GM21717 (cell line): ENCODE data around the gene CUX1.
"Not testable (repeated sequence)": the region's sequence is repeated elsewhere in the genome, so short reads cannot be mapped to it uniquely, and the experiment has no call there.

Experiments used
- ATAC-seq: cut with Tn5 transposase; IDR thresholded peaks from one replicate; pipeline ENCODE4 v1.9.1; 2021; ENCODE audit warnings: mild to moderate bottlenecking, moderate library complexity; ENCODE audit not compliant: unreplicated experiment

CUX1 gene

DNA sequence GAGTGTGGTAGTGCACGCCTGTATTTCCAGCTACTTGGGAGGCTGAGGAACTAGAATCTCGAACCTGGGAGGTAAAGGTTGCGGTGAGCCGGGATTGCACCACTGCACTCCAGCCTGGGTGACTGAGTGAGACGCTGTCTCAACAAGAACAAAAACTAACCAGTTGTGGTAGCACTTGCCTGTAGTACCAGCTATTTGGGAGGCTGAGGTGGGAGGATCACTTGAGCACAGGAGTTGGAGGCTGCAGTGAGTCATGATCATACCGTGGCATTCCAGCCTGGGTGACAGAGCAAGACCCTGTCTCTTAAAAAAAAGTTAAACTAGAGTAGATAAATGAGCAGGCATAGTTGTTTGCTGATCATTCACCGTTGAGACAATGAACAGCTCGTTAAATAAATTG is 48.9 kb downstream of the CUX1 start:
- no peak for ATAC-seq

DNA sequence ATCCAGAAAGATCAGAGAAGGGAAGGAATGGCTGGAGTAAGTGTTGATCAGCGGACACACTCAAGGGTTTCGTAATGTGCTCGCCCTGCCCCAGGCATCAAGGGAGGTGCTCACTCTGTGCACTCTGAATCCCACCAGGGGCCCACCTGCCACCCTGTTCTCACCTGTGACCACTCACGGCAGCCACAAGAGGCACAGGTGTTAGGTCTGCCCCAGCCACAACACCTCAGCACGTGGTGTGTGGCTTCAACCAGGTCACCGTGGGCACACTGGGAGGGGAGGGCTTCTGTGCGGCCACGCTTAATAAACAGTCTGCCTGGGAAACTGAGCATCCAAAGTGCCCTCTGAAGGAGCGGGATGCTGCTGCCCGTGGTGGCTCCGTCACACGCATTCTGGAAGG is 49.8 kb downstream of the CUX1 start:
- ATAC-seq: no peak

DNA sequence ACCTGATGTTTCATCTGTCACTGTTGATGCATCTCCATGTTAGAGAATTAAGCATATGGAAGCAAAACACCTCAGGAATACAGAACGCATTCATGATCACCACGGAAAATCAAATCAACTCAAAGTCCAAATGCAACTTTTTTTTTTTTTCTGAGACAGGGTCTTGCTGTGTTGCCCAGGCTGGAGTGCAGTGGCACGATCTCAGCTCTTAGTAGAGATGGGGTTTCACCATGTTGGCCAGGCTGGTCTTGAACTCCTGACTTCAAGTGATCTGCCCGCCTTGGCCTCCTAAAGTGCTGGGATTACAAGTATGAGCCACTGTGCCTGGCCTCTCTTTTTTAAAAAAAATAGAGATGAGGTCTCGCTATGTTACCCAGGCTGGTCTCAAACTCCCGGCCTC is 50.3 kb downstream of the CUX1 start:
- ATAC-seq: not testable (repeated sequence)

DNA sequence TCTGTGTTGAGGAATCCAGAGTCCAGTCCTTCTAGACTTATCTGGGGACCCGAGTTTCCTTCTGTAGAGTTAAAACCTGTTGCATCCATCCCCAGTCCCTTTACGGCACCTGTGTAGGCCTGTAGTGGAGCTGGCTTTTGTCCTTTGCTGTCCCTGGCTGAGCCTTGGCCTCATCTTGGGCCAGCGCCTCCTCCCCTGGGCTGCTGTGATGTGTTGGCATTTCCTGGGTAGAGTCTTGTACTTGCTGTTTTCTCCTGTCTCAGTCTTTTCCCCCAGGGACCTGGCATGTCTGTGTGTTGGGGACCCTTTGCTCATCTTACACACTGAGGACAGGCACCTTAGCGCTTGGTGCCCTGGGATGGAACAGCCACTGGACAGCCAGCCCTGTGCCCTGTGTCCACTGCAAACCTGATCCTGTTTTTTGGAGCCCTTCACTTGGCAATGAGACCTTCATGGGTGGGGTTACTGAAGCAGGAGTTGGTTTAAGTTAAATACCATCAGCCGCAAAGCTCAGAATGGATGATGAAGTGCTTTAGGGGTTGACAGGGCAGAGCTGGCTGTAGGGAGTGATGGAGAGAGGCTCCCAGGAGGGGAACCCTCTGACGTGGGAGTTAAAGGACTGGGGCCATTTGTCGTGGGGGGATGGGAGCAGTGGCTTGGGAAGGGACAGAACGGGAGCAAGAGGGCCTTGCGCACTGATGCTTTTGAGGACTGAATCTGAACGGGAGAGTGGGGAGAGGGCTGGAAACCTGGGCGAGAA is 50.9 kb downstream of the CUX1 start:
- no peak for ATAC-seq

DNA sequence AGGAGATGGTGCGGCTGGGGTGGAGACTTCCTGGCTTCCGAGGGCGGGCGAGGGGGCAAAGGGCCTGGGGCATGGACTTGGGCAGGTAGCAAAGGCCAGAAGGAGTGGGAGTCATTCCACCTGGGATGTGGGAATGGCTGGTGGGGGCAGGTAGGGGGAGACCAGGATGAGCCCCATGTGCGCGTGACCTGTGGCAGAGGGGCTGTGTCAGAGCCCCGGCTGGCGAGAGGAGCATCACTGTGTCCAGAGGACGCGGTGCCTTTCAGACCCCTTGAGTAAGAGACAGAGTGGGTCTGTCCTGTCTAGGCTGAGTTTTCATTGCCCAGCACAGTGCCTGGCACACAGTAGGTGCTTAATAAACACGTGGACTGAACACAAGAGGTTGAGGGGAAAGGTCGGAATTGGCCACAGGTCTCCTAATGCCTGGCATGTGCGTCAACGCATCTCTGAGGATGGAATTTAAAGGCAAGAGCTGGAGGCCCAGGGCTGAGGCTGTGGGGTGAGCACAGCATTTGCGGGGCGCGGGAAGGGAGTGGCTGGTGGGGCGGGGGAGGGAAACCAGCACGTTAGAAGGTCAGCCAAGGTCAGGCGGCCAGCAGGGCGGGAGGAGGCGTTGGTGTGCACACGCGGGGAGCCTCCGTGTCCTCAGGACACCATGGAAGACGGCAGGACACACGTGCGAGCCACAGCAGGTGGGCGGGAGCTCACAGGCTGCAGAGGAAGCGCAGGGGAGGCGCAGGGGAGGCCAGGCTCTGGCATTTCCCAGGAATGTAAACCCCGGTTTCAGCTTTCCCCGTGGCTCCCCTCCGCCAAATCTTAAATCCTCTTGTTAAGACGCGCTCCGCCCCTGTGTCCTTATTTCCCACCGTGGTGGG is 51.8 kb downstream of the CUX1 start:
- ATAC-seq: no peak

DNA sequence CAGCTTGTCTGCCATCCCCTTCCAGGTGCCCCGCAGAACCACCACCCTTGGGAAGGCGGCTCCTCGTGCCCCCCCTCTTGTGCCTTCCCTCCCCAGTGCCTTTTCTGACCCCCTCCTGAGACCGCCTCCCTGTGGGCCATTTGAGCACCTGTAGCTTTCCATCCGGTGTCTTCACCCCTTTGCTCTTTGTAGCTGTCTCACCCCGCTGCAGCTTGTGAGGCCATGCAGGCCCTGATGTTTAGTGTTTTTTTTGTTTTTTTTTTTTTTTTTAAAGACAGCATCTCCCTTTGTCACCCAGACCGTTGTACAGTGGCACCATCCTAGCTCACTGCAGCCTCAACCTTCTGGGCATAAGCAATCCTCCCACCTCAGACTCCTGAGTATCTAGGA is 52.5 kb downstream of the CUX1 start:
- ATAC-seq: no peak

DNA sequence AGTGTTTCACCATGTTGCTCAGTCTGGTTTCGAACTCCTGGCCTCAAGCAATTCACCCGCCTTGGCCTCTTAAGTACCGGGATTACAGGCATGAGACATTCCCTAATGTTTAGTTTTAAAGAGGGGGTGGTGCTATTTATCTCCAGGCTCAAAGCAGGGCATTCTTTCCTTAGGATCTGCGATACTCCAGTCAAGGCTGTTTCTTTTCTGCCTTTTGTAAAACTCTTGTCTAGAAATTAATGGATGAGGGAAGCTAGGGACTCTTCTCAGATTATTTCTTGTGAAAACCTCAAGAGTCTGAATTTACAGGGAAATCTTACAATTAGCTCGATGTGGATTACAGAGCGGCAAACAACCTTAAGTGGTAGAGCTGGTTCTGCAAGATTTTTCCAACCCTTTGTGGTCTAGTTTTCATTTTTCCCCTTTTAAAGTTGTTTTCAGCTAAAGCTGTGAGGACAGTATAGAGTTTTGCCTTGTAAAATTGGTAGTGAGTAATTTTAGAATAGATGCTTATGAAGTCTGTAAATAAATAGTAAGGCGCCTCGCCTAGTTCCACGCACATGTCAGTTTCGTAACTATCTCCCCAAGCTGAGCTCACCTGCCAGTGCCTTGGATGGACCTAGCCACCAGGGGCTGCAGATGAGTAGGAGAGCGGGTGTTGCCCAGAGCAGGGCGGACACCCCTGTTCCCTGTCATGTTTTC is 53.1 kb downstream of the CUX1 start:
- ATAC-seq: no peak

DNA sequence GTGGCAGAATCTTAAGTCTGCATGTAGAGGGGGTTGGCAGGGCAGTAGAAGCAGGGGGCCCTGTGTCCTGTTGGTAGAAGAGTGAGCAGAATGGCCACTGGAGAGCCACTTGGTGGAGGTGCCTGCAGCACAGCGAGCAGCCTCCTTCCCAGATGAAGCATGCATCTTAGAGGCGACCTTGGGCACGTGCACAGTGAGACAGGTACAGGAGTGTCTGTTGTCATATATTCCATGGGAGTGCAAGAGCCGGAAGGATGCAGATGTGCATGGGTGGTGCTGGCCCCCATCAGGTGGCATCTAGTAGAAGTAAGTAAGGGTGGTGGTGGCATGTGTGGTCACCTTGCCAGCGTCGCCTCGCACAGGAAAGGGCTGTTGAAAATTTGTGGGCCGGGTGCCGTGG is 53.9 kb downstream of the CUX1 start:
- no peak for ATAC-seq

DNA sequence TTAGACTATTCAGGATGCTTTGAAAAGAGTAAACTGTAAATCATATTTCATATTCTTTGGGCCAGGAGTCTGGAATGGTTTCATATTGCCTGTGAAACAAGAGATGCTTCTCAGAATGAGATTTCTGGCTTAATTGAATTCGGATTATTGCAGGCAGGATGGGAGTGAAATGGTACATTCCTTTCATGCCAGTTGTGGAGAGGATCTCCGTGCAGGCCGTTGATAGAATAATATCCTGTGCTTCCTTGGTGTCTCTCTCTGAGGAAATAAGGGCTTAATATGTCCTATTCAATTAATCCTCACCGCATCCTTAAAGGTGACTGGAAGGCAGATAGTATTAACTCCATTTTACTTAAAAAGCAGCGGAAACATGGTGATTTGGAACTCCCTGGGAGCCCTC is 56.6 kb downstream of the CUX1 start:
- ATAC-seq: no peak

DNA sequence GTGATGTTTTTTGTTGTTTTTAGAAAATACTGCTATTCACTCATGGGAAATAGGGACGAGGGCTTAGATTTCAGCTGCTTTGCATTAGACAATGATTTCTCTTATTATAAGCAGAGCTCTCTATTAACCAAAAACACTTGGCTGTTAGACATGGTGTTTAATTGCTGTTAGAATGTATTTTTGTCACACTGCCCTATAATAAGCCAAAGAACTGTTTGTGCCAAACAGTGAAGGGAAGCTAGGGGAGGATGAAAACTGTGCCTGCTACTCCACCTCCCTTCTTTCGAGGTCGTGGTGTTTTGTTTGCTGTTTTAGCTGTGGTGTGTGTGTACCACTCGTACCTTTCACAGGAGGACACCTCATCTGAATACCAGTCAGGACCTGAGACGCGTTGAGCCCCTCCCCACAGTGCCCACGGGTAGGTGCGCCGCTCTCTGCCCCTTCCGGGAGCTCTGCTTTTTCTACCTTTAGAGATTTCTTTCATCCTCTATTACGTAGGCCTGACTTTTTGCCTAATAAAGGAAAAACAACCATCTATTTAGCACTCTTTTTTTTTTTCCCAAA is 57.9 kb downstream of the CUX1 start:
- ATAC-seq: no peak

DNA sequence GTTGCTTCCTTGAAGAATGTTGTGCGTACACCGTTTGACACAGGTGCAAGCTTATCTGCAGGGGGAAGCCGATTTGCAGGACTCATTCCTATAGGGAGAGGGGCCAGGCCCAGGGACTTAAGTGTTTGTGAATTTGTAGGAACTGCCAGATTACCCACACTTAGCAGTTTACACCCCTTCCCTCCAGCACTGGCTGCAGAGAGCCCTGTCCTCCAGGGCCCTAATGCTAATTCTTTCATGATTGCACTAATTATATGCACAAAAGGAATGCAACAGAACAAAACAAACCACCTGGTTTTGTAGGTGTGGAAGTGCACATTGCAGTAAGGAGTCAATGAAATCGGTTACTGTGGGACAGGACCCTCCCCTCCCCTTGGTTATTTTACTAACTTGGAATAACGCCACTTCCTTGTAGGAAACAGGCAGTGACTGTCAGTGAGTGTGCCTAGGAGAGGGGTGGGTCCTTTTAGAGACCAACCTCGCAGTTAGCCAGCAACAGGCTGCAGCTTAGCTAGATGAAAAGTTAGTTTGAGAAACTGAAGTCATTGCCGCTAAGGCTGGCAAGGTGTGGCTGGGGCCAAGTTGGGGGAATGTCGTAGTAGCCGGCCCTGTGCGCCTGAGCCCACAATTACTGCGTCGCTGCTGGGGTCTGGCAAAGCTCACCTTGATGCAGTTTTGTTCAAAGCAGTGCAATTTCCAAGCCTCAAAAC is 60.6 kb downstream of the CUX1 start:
- ATAC-seq: no peak

DNA sequence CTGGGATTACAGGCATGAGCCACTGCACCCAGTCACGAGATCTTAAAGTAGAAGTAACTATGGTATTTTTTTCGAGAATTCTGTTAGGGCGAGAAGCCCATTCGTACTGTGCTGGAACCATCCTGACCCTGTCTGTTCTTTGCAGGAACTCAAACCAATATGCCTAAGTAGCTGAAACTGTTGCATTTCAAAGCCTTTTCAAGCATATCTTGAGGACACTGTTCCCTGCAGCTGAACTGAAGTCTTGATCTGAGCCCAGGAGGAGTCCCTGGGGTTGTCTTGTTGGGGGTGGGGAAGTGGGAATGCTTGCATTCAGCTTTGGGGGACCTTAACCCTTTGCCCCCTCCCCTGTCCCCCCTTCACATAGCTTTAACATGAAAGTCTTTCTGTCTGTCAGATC is 61.5 kb downstream of the CUX1 start:
- ATAC-seq: no peak

DNA sequence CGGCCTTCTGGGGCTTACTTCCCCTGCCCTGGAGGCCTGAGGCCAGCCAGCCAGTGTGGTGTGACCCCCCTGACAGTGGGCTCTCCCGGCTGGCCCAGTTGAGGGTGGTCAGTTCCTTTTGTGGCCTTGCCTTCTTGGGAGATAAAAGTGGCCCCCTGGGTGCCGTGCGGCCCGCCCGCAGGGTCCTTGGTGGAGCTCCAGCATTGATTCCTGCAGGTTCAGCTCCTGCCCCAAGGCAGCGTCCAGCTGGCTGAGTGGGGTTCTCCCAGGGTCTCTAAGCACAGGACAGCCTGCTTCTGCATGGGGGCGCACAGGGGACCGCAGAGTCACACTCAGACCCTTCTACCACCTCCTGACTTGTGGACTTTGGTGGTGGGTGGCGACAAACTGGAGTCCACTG is 62.1 kb downstream of the CUX1 start:
- no peak for ATAC-seq

DNA sequence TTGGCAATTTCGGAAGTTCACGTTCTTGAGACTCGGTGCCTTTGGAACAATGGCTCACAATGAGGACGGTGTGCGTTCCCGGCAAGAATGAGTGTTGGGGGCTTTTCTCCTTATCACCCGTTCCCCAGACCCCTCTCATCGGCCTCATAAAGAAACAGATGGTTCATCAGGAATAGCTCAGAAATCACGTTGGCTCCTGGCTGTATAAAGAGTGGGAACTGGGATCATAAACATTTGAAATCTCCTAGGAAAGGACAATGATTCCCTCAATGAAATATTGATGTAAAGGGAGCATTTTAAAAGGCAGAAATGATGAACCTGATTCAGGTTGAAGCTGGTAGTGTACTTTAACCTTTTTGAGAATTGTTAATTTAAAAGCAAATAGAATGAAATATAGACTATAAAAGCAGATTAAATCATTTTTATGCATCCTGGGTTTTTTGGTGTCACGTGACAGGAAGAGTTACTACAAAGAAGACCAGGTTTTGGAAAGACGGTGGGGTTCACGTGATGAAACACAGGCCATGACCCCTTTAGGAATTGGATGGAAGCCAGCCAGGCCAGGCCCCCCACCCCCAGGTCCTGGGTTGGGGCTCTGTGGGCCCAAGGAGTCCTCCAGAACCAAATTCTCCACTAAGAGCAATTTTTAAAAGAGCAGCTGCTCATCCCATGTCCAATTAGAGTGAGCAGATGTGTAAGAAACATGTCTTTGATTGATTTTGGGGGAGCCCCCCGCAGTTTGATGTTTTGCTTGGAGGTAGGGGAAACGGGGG is 63.0 kb downstream of the CUX1 start:
- no peak for ATAC-seq

DNA sequence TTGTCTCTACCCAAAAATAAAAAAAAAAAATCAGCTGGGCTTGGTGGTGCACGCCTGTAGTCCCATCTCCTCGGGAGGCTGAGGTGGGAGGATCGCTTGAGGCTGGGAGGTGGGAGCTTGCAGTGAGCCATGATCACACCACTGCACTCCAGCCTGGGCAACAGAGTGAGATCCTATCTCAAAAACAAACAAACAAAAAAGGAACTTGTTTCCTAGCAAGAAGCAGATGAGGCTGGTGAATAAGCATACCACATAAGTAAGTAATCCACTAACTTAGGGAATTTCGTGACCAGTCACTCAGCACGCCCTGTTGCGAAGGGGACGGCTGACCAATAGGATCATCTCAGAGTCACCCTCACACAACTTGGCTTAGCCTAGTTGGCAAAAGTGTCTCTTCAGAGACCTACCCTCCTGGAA is 64.6 kb downstream of the CUX1 start:
- no peak for ATAC-seq

DNA sequence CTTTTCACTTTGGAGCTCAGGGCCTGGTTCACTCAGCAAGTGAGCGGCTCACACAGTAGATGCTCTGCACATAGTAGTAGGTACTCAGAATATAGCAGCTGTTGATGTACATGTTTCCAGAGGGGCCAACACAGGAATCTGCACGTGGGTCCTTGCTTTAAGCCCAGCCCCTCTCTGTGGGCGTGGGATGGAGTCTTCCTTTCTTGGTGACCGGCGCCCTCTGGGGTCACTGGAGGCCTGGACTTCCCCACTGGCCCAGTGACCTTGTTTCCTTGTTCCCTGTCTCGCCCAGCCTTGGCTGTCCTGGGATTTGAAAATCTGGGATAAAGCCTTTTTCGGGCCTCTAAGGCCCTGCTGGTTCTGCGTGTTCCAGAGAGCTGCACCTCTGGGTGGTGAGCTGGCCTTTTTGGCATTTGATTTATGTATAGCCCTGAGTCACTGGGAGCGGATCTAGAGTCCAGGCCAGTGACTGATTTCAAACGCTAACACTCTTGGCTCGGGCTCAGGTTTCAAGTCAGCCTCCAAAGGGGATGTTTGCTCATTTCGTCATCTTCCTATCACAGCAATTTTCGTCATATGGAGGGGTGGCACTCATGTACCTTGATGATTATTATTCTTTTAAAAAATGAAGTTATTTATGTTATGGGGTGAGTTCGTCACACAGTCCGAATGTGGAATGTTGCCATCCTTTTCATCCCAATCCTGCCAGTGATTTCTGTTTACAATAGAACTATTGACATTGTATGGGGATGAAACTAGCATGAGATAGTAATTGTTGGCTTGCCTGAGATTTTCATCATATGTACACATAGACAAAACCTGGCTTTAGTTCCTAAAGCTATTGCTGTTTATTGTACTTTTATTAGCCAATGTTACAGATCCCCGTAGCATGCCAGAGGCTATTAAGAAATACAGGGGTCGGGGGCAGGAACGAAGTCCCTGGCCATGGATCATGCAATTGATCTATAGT is 65.5 kb downstream of the CUX1 start:
- no peak for ATAC-seq

DNA sequence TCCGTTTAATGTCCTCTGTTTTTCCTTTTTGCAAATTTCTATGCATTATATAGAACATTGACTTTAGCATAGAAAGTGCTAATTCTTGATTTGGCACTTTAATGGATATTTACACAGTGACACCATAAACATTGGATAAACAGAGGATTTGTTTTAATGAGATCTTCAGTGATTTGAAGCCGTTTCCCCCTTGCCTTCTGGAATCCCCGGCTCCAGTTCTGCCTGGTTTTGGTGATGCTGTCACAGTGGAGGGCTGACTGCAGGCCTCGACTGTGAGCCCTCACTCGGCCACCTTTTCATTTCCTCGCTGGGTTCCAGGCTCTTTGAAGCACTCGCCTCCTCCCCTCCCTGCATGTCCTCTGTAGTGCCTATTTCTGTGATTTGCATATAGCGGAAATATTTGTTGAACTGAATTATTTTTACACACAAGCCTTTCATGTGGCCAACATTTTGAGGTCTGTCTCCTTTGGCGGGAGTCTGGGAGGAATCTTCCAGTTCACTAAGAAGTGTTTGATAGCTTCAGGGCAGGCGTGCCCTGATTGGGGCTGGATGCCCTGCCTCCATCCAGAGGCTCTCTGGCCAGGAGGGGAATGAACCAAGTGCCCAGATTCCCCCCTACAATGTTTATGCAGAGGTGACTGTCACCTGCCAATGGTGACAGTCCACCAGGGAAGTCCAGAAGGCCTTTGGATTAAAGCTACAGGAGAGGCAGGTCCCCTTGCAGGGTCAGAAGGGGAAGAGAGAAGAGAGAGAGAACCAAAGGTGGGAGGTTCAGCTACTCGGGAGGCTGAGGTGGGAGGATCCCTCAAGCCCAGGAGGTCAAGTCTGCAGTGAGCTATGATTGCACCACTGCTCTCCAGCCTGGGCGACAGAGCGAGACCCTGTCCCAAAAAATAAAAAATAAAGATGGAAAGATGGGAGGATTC is 67.5 kb downstream of the CUX1 start:
- ATAC-seq: no peak

DNA sequence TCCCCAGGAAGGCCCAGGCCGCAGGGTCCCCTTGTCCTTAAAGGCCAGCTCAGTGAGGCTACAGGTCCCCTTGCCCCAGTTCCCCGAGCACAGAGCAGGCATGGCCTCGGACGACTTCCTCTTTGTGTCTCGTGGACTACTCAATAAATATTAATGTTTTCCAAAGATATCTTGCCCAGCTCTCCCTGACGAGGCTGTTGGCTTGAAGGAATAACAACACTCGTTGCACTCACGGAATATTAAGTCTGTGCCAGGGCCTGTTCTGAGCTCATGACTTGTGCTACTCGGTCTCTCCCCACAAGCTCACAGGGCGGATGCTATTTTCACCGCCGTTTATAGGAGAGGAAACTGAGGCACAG is 68.2 kb downstream of the CUX1 start:
- no peak for ATAC-seq
